D721Med (cell line): ENCODE measurements around the gene DNTT.

Experiments
- DNase-seq: peaks from one replicate; pipeline ENCODE4 v3.0.0; 2011; ENCODE audit warnings: low spot score; ENCODE audit not compliant: insufficient read length
- FAIRE-seq: peaks from 2 replicates; lab custom pipeline; 2011; peaks lifted over from hg19 to GRCh38; lab: Jason Lieb, UNC
- TF ChIP-seq, protein P1 (sequence below): IDR thresholded peaks from 2 replicates; pipeline ENCODE4 v1.5.1; 2012; ENCODE audit warnings: mild to moderate bottlenecking, control low read depth; ENCODE audit not compliant: insufficient read depth; ENCODE audit errors: missing control alignments

DNTT gene

DNA sequence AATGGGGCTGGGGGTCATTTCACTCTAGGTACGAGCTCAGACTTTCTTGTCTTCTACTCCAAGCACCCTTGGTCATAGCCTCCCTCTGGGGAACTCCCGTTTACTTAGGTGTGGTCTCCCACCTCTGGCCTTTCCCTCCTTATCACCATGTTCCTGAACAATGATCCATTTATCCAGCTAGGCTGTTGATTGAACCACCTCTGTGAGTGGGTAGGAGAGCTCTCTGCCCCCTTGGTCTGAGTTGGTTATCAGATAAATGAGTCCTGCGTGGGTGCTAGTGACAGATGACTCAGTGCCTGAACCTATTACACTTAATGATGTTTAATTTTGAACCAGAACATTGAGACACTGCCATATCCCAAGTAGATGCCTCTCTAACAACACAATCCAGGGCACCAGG, 42.3 kb upstream of the DNTT start:
- TF ChIP-seq, protein P1, sequence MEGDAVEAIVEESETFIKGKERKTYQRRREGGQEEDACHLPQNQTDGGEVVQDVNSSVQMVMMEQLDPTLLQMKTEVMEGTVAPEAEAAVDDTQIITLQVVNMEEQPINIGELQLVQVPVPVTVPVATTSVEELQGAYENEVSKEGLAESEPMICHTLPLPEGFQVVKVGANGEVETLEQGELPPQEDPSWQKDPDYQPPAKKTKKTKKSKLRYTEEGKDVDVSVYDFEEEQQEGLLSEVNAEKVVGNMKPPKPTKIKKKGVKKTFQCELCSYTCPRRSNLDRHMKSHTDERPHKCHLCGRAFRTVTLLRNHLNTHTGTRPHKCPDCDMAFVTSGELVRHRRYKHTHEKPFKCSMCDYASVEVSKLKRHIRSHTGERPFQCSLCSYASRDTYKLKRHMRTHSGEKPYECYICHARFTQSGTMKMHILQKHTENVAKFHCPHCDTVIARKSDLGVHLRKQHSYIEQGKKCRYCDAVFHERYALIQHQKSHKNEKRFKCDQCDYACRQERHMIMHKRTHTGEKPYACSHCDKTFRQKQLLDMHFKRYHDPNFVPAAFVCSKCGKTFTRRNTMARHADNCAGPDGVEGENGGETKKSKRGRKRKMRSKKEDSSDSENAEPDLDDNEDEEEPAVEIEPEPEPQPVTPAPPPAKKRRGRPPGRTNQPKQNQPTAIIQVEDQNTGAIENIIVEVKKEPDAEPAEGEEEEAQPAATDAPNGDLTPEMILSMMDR: no peak
- DNase-seq (no peak), FAIRE-seq (no peak)

DNA sequence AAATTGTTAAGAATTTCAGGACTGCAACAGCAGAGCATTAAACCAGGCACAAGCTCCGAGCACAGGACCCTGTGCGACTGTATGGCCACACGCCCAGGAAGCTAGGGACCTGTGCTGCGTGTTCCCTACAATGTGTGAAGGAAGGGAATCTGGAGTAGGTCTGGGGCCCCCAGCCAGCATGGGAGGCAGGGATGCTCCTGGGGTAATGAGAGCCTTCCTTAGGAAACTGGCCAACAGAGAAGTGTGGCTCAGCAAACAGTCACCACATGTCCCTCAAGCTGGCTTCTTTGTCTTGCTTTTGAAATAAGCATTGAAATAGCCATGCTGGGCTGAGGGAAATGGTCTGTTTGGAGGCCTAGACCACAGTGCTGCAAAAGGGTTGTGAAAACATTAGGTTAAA, 41.1 kb upstream of the DNTT start:
- TF ChIP-seq, protein P1: no peak
- no peak for FAIRE-seq

DNA sequence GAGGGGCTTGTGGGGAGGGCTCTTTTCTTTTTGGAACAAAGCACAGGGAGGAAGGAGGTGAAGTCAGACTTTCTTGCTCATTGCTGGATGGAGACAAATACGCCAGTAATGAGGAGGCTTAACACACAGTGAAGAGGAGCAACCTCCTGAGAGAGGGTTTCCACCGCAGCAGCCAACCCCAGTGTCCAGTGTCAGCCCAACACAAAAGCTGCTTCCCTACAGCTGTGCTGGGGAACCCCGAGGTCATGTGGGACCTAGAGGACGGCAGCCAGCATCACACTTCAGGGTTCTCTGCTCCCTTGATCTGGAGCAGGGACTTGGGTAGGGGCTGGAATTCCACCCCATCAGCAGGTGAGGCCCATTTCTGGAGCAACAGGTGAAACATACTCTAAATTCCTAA, 40.6 kb upstream of the DNTT start:
- no peak for DNase-seq
- no peak for FAIRE-seq
- TF ChIP-seq, protein P1: no peak

More for the DNA sequence above, 41.1 kb upstream of the DNTT start:
- no peak for DNase-seq

GRCh38 chr10:96264938-96265337, 39.3 kb upstream of the DNTT start:
- FAIRE-seq: no peak
- TF ChIP-seq, protein P1: no peak
- no peak for DNase-seq

DNA sequence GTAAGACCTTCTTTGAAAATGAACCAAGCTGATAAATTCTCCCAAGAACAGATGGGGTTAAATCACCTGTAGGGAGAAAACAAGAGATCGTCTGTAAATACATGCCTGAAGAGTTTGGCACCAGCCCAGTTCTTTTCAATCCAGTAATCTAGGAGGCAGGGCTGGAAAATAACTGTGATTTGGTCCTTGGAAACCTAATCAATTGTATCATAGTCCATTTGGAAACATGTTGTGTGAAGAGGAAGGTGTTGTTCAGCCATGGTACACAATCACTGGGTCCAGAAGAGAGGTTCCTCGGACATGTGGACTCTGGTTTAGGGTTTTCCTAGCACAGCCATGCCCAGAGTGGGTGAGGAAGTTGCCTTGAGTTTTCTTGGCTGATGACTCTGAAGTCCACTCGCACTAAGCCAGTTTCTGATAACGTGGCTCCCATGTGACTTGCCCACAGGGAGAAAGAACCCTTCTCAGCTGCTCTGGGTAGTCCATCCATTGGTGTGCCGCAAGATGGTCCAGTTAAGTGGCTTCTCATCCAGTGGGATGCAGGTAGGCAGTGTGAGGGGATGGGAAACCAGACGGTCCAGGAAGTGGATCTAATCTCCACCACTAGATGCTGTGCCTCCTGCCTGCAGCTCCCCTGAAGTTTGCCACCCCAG, 38.0 kb upstream of the DNTT start:
- FAIRE-seq: no peak
- no peak for DNase-seq
- TF ChIP-seq, protein P1: no peak

GRCh38 chr10:96267234-96267705, 37.0 kb upstream of the DNTT start:
- FAIRE-seq: no peak
- no peak for DNase-seq
- TF ChIP-seq, protein P1: no peak

DNA sequence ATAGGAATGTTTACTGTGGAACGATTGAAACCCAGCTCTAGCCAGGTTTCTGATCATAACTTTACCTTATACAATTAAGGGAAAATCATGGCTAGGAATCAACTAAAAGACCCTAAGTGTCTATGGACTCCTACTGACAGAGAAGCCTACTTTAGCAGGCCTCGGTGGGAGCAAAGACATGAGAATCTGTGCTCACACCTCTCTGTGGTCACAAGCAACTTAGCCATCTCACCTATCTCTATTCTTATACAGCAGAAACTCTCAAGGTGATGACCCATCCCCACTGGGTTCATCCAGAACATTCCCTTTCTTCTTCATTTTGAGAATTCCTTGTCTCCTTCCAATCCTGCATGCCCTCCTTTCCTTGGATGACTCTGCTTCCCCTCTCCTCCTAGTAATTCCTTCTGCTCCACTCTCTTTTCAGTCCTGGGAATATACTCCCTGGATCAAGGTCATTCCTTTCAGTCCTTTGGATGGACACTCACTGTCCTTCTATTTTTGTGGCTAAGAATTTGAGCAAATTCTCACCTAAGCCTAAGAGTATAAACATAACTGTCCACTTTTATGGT, 35.8 kb upstream of the DNTT start:
- FAIRE-seq: no peak
- TF ChIP-seq, protein P1: no peak
- DNase-seq: no peak
